Activated T-helper 17 cell treated with anti-CD3 and anti-CD28 coated beads, Interleukin-2, amount 50 U/mL, for 72 hours (primary cell): ENCODE measurements around the gene C16orf92. TPM values are rescaled to one million over a fixed set of nuclear protein-coding genes. Genes with fewer than 3 reads are reported as not detected.
"Not testable (repeated sequence)": the region's sequence is repeated elsewhere in the genome, so short reads cannot be mapped to it uniquely, and the experiment has no call there.

Experiments used
- ATAC-seq: fragments of 150-1000 bp; cut with Tn5 transposase; replicated peaks from 2 replicates; pipeline ENCODE4 v1.10.0; 2021; ENCODE audit warnings: mild to moderate bottlenecking, moderate library complexity
- H3K27ac Mint-ChIP-seq: one replicate; pipeline ENCODE4 v1.8.0; 2022; ENCODE audit warnings: mixed read lengths
- H3K27me3 Mint-ChIP-seq: one replicate; pipeline ENCODE4 v1.8.0; 2022; ENCODE audit warnings: mixed read lengths
- H3K36me3 Mint-ChIP-seq: one replicate; pipeline ENCODE4 v1.8.0; 2022; ENCODE audit warnings: low read depth, mild to moderate bottlenecking, mixed read lengths
- H3K4me1 Mint-ChIP-seq: one replicate; pipeline ENCODE4 v1.8.0; 2022; ENCODE audit warnings: mixed read lengths
- H3K4me3 Mint-ChIP-seq: one replicate; pipeline ENCODE4 v1.8.0; 2022; ENCODE audit warnings: mild to moderate bottlenecking, mixed read lengths
- H3K9me3 Mint-ChIP-seq: one replicate; pipeline ENCODE4 v1.8.0; 2022; ENCODE audit warnings: mixed read lengths
- total RNA-seq, 2 donors: library from RNA; stranded (reverse); gene quantifications; one replicate each; pipeline ENCODE4 v1.2.3, GENCODE V29; 2022

Gene C16orf92
- total RNA-seq, 2 donors from 2014 or later, result not detected

DNA sequence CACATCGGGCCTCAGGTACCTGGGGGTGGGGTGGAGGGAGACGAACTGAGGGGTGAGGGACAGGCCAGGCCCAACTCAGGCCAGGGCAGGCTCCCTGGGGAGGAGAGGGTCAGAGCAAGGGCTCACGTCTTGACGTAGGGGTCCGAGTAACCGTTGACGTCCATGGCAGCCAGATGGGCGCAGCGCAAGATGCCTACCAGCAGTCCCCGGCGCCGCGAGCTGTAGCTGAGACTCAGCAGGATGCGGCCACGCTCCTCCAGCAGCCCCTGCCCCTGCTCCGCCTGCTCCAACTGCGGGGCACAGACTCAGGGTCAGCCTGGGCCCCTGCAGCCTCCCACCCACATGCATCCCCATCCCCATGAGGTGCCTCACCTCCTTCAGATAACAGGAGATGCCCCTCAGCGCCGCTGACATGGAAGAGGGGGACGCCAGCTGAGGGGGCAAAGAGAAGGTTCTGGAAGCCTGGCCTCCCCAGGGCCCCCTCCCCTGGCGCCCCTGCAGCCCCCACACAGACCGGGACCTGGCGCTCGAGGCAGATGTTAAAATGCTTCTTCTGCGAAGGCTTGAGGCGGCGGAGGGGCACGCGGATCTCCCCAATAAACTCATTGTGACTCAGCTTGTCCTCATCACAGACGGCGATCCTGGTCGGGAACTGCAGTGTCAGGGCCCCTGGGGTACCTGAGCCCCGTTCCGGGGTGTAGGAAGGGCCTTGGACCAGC lies 16.2 kb upstream of the C16orf92 start:
- Mint-ChIP-seq H3K36me3 (peaks cover 19% of the 10 kb centered on the region), H3K4me3 (no peak overlapping the region), H3K4me1 (peaks cover 6% of the 10 kb centered on the region), H3K27me3 (peaks cover 14% of the 10 kb centered on the region), H3K9me3 (no peaks in the 10 kb centered on the region), H3K27ac (no peak overlapping the region)
- no peak for ATAC-seq

DNA sequence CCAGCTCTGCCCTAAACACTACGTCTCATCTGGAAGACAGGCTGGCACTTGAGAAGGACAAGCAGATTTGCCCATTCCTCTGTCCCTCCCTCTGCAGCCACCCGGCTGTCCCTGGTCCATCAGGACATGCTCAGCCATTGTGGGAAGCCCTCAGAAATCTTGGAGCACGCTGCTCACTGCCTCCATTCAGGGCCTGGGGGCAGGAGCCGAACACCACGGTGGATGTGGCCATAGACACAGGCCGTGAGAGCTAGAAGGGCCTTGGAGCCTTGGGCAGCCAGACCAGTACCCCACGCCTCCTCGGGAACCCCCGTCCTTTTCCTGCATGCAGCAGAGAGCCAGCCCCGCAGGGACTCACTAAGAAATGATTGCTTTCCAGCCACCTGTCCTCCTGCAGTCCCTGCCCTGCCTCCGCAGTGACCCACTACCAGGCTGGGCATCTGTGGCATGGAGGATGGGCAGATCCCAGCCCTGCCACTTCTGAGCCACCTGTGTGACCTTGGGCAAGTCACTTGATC lies 15.6 kb upstream of the C16orf92 start:
- no peak for ATAC-seq
- H3K4me1 Mint-ChIP-seq, result peaks cover 4% of the 10 kb centered on the region
- H3K36me3 Mint-ChIP-seq, result peaks cover 17% of the 10 kb centered on the region
- H3K27ac Mint-ChIP-seq, result no peak overlapping the region
- H3K27me3 Mint-ChIP-seq, result peaks cover 17% of the 10 kb centered on the region
- H3K4me3 Mint-ChIP-seq, result no peak overlapping the region
- H3K9me3 Mint-ChIP-seq, result no peaks in the 10 kb centered on the region

DNA sequence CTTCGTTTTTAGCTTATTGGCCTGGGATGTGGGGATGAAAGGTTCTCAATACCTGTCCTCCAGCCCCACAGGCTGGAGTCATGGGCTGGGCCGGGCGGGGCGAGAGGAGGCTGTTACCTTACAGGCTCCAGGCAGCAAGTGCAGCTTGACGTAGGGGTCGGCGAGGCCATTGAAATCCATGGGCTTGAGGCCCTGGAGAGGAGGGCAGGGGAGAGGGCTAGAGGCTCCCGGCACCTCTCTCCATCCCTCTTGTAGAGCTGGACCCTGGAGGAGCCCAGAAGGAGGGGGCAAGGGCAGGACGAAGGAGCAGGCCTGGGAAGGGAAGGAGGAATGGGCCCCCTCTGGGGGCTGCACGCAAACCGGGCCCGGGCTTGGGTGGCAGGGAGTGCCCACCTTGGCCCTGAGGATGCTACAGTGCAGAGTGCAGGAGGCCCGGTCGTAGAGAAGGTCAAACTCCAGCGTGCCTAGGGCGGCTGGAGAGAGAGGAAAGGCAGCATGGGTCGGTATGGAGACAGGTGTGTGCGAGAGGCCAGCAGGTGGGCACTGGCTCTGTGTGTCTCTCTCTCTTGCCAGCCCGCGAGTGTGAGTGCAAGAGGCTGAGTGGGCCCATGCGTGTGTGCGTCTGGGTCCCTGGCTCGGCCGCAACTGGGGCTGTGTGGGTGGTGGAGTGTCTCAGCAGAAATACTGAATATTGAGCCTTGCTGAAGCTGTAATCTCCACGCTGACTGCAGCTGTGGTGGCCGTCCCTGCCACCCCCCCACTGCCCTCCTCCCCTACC lies 13.7 kb upstream of the C16orf92 start:
- H3K36me3 Mint-ChIP-seq, result peaks cover 5% of the 10 kb centered on the region

DNA sequence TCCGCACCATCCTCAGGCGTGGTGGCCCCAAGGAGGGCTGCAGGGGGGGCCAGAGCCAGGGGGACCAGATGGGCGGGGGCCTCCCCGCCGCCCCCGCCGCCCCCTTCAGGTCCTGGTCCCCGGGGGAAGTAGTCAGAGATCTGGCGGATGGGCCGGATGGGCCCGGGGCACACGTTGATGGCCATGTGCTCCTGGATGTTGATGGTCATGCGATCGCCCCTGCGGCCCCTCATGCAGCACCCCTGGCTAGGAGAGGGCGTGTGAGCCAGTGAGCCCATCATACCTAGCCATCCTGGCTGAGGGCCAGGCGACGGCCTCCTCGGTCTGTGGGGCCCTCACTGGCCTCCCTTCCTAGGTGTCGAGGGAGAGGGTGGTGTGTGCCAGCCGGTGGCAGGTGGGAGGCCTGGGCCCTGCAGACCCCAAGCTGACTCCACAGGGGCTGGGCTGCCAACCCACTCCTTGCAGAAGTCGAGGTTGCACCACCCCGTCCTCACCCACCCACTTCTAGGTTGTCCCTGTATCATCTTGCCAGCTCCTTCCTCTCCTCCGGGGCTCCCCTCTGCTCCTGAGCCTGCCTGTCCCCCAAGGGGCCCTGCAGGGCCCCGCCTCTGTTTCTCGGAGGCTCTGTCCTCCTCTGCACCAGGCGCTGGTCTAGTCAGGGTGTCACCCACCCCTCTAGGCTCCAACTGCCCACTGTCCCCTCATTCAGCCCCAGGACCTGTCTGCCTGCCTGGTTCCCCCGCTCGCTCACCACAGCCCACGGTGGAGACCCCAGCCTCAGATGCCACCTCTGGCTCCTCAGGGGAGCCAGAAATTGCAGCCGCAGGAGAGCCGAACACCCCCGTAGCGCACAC lies 12.8 kb upstream of the C16orf92 start:
- Mint-ChIP-seq H3K27ac (no peak overlapping the region), H3K4me1 (peaks cover 4% of the 10 kb centered on the region), H3K27me3 (peaks cover 17% of the 10 kb centered on the region), H3K4me3 (peak overlapping the region; percentile 52), H3K36me3 (peaks cover 5% of the 10 kb centered on the region), H3K9me3 (no peaks in the 10 kb centered on the region)
- ATAC-seq, result no peak

More for the DNA sequence above, 13.7 kb upstream of the C16orf92 start:
- no peak for ATAC-seq
- no peak overlapping the region for H3K4me3 Mint-ChIP-seq
- no peak overlapping the region for H3K27ac Mint-ChIP-seq
- H3K27me3 Mint-ChIP-seq, result peaks cover 17% of the 10 kb centered on the region
- H3K9me3 Mint-ChIP-seq, result no peaks in the 10 kb centered on the region
- H3K4me1 Mint-ChIP-seq, result peaks cover 4% of the 10 kb centered on the region

DNA sequence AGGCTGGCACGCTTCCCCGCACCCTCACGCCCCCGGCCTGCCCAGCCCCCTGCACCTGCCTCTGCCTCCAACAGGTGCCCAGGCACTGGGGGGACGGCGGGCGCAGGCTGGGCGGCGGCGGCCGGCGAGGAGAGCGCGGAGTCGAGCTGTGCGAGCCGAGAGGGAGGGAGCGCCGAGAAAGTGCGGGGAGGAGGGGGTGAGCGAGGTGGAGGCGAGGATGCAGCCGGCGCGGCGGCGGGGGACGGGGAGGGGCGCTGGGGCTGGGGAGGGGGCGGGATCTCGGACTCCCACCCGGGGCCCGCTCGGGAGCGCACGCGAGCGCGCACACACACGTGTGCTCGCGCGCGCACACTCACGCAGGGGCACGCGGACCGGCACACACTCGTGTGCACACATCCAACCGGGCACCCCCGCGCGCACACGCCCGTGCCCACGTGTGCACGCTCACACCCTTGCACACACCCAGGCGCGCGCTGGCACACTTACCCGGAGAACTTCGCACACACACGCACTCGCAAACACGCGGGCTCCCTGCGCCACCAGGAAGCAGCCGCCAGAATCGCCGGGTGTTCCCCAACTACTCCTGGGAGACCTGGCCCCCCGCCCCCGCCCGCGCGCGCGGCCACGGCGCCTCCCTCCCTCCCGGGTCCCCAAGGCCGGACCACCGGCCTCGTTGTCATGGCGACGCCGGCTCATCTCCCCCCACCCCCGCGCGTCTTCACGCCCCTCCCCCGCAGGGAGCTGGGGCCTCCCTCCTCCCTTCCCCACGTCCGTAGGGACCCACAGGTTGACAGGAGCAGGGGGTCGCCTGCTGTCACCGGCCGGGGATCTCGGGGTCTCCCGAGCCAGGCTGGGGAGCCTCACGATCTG lies 11.9 kb upstream of the C16orf92 start, which contains the start of gene DOC2A:
TSS of gene DOC2A (minus strand) at position 184 of the 870 bp plus-strand sequence. CDS start 805 bp downstream, outside the sequence.
- Mint-ChIP-seq H3K4me3 (peak within 1 kb of the TSS; percentile 72), H3K27ac (no peak within 1 kb of the TSS), H3K4me1 (peaks cover 4% of the 10 kb centered on the region), H3K36me3 (peaks cover 5% of the 10 kb centered on the region), H3K27me3 (peaks cover 17% of the 10 kb centered on the region), H3K9me3 (no peaks in the 10 kb centered on the region)
- ATAC-seq, result peak; percentile 56

DNA sequence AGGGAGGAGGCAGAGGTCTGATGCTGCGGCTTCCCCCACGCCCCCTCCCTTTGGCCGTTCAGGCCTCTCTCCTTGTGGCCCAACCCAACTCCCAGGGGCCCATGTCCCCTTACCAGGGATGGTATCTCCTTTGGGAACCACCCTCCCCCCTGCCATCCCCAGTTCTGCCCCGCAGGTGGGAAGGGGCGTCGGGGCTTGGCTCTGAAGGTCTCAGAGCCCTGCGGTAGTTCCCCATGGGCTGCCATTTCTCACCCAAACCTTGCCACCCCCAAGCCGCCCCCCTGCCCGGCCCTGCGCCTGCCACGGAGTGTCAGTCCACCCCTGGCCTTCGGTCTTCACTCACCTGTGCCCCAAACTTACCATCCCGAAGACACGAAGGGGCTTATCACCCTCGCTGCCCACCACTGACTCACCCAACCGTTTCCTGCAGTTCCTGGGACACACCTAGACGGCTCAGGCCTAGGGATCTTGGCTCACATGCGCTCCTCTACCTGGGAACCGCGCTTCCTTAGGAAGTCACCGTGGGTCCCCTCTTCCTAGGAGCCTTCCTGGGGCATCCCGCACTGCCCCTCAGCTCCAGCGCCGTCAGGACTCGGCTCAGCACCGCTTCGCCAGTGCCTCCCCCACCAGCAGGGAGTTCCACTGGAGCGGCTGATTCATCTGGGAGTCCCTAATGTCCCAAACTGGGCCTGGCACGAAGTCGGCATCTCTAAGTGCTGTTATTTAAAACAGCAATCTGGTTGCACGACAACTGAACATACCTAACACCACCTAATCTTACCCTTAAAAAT lies 11.1 kb upstream of the C16orf92 start:
- Mint-ChIP-seq H3K27ac (no peak overlapping the region), H3K4me1 (peaks cover 4% of the 10 kb centered on the region), H3K27me3 (peaks cover 17% of the 10 kb centered on the region), H3K36me3 (peaks cover 5% of the 10 kb centered on the region), H3K9me3 (no peaks in the 10 kb centered on the region), H3K4me3 (peak overlapping the region; percentile 72)
- no peak for ATAC-seq

DNA sequence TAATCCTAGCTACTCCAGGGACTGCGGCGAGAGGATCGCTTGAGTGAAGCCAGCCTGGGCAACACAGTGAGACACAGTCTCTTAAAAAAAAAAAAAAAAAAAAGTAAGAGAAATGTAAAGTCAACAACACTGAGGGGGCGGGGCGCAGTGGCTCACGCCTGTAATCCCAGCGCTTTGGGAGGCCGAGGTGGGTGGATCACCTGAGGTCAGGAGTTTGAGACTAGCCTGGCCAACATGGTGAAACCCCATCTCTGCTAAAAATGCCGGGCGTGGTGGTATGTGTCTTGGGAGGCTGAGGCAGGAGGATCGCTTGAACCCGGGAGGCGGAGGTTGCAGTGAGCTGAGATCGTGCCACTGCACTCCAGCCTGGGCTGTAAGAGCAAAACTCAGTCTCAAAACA lies 10.4 kb upstream of the C16orf92 start:
- not testable (repeated sequence) for H3K36me3 Mint-ChIP-seq, H3K9me3 Mint-ChIP-seq, H3K4me1 Mint-ChIP-seq, H3K4me3 Mint-ChIP-seq, H3K27ac Mint-ChIP-seq, ATAC-seq
- H3K27me3 Mint-ChIP-seq, result peaks cover 17% of the 10 kb centered on the region

DNA sequence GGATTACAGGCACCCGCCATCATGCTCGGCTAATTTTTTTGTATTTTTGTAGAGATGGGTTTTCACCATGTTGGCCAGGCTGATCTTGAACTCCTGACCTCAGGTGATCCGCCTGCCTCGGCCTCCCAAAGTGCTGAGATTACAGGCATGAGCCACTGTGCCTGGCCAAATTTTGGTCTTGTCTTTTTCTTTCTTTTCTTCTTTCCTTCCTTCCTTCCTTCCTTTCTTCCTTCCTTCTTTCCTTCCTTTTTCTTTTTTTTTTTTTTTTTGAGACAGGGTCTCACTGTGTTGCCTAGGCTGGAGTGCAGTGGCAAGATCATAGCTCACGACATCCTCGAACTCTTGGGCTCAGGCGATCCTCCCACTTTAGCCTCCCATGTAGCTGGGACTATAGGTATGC lies 7.5 kb upstream of the C16orf92 start:
- not testable (repeated sequence) for ATAC-seq, H3K36me3 Mint-ChIP-seq, H3K4me1 Mint-ChIP-seq, H3K27ac Mint-ChIP-seq, H3K9me3 Mint-ChIP-seq, H3K4me3 Mint-ChIP-seq, H3K27me3 Mint-ChIP-seq

DNA sequence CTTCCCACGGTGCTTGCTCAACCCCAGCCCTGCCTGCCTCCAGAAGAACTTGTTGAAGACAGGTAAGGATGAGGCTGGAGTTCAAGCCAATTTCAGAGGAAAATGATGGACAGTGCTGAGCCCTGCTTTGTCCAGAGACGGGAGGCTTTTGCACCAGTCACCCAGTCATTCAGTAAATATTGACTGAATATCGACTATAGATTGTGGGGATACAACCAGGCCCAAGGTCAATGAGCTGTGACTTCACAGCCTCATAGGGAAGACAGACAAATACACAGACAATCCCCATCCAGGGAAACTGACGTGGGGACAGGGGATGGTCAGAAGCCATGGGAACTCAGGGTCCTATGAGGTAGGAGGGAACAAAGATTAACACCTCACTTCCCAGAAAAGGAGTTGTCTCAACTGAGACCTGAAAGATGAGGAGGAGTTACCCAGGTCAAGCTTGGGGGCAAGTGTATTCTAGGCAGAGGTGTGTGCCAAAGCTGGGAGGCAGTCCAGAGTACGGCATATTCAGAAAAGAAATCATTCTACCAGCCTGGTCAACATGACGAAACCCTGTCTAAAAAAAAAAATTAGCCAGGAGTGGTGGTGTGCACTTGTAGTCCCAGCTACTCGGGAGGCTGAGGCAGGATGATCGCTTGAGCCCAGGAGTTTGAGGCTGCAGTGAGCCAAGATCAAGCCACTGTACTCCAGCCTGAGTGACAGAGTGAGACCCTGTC lies 6.3 kb upstream of the C16orf92 start:
- Mint-ChIP-seq H3K4me3 (no peak overlapping the region), H3K27me3 (peaks cover 4% of the 10 kb centered on the region), H3K4me1 (peaks cover 10% of the 10 kb centered on the region), H3K36me3 (peaks cover 5% of the 10 kb centered on the region), H3K9me3 (no peaks in the 10 kb centered on the region), H3K27ac (no peak overlapping the region)
- no peak for ATAC-seq

DNA sequence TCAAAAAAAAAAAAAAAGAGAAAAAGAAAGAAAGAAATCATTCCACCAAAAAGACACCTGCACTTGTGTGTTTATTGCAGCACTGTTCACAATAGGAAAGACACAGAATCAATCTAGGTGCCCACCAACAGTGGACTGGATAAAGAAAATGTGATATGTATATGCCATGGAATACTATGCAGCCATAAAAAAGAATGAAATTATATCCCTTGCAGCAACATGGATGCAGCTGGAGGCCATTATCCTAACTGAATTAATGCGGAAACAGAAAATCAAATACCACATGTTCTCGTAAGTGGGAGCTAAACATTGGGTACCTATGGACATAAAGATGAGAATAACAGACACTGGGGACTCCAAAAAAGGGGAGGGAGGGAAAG lies 5.7 kb upstream of the C16orf92 start:
- Mint-ChIP-seq H3K27me3 (no peaks in the 10 kb centered on the region), H3K36me3 (no peaks in the 10 kb centered on the region), H3K9me3 (no peaks in the 10 kb centered on the region), H3K4me3 (no peak overlapping the region), H3K4me1 (peaks cover 5% of the 10 kb centered on the region), H3K27ac (no peak overlapping the region)
- ATAC-seq, result no peak

DNA sequence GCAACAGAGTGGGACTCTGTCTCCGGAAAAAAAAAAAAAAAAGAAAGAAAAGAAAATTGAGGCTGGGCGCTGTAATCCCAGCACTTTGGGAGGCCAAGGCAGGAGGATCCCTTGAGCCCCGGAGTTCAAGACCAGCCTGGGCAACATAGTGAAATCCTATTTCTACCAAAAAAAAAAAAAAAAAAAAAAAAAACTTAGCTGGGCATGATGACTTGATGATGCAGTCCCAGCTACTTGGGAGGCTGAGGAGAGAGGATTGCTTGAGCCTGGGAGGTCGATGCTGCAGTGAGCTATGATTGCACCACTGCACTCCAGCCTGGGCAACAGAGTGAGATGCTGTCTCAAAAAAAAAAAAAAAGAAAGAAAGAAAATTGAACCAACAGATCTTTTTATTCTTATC lies 5.1 kb upstream of the C16orf92 start:
- H3K4me3 Mint-ChIP-seq, H3K36me3 Mint-ChIP-seq, H3K4me1 Mint-ChIP-seq, H3K27me3 Mint-ChIP-seq, H3K27ac Mint-ChIP-seq, ATAC-seq, H3K9me3 Mint-ChIP-seq: not testable (repeated sequence)

DNA sequence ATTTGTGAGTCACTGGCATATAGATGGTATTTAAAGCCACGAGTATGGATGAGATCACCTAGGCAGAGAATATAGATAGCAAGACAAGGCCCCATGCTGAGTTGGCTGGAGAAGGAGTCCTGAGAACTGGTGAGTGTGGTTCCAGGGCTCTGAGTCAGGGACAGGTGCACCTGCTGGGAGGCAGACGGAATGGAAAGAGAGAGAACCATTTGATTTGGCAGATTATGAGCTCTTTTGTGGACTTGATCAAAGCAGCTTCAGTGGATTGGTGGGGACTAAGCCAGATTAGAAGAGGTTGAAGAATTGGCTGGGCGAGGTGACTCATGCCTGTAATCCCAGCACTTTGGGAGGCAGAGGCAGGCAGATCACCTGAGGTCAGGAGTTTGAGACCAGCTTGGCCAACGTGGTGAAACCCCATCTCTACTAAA lies 4.3 kb upstream of the C16orf92 start:
- peak; percentile 22 for ATAC-seq
- H3K27ac Mint-ChIP-seq, result no peak overlapping the region
- H3K4me1 Mint-ChIP-seq, result peaks cover 5% of the 10 kb centered on the region
- no peaks in the 10 kb centered on the region for H3K36me3 Mint-ChIP-seq
- no peaks in the 10 kb centered on the region for H3K27me3 Mint-ChIP-seq
- H3K4me3 Mint-ChIP-seq, result no peak overlapping the region
- no peaks in the 10 kb centered on the region for H3K9me3 Mint-ChIP-seq
